Measurements from ENCODE around the gene DLX5. TPM values are rescaled to one million over a fixed set of nuclear protein-coding genes. Genes with fewer than 3 reads are reported as not detected.

Gene DLX5
- total RNA-seq, 1 donor: 2.5 TPM

DNA sequence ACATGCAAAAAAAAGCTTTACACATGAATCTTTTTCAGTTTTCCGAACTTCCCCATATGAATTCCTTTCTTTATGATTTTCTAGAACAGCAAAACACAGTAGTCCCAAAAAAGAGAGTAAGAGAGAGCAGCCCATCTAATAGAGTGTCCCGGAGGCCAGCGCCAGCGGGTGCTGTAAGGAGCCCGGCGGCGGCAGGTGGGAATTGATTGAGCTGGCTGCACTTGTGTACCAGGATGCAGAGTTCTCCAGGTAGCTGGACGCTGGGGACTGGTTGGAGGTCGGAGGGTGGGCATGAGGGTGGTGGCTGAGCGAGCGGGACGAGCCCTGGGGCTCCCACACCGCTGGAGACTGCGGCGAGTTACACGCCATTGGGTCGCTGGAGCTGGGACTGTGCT, 4.0 kb downstream of the DLX5 start:
- Histone ChIP-seq H3K4me3 (ENCODE audit: insufficient read depth, low read length) (peak overlapping the region; percentile 95), H3K27me3 (ENCODE audit: insufficient read depth, low read length) (peaks cover 2% of the 10 kb centered on the region), H2AFZ (ENCODE audit: low read length) (peak overlapping the region; percentile 26), H3K79me2 (ENCODE audit: insufficient read depth, low read length) (peaks cover 27% of the 10 kb centered on the region), H3K4me2 (ENCODE audit: insufficient read depth, low read length) (peak overlapping the region; percentile 95), H3K9me3 (ENCODE audit: low read depth, low read length) (no peaks in the 10 kb centered on the region), H3K36me3 (ENCODE audit: insufficient read depth, low read length) (peaks cover 3% of the 10 kb centered on the region), H4K20me1 (ENCODE audit: insufficient read depth, low read length) (no peaks in the 10 kb centered on the region), H3K4me1 (ENCODE audit: insufficient read depth, low read length) (peaks cover 45% of the 10 kb centered on the region), H3K27ac (ENCODE audit: low read depth, low read length) (peak overlapping the region; percentile 83)
- TF ChIP-seq, protein P1, sequence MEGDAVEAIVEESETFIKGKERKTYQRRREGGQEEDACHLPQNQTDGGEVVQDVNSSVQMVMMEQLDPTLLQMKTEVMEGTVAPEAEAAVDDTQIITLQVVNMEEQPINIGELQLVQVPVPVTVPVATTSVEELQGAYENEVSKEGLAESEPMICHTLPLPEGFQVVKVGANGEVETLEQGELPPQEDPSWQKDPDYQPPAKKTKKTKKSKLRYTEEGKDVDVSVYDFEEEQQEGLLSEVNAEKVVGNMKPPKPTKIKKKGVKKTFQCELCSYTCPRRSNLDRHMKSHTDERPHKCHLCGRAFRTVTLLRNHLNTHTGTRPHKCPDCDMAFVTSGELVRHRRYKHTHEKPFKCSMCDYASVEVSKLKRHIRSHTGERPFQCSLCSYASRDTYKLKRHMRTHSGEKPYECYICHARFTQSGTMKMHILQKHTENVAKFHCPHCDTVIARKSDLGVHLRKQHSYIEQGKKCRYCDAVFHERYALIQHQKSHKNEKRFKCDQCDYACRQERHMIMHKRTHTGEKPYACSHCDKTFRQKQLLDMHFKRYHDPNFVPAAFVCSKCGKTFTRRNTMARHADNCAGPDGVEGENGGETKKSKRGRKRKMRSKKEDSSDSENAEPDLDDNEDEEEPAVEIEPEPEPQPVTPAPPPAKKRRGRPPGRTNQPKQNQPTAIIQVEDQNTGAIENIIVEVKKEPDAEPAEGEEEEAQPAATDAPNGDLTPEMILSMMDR (IDR thresholded peaks at IDR 0.05; ENCODE audit: extremely low read depth, low read depth, low read length): no peak
- DNase-seq (ENCODE audit: insufficient read length, low spot score, missing footprints): peak; percentile 83

GRCh38 chr7:97019710-97020225, 4.9 kb downstream of the DLX5 start:
- H3K27me3 ChIP-seq (ENCODE audit: insufficient read depth, low read length): peaks cover 7% of the 10 kb centered on the region
- no peak for DNase-seq (ENCODE audit: insufficient read length, low spot score, missing footprints)
- H3K4me1 ChIP-seq (ENCODE audit: insufficient read depth, low read length): peaks cover 37% of the 10 kb centered on the region
- H3K27ac ChIP-seq (ENCODE audit: low read depth, low read length): no peak overlapping the region
- H3K4me3 ChIP-seq (ENCODE audit: insufficient read depth, low read length): peak overlapping the region; percentile 18
- peaks cover 27% of the 10 kb centered on the region for H3K79me2 ChIP-seq (ENCODE audit: insufficient read depth, low read length)
- no peaks in the 10 kb centered on the region for H3K9me3 ChIP-seq (ENCODE audit: low read depth, low read length)
- peaks cover 3% of the 10 kb centered on the region for H3K36me3 ChIP-seq (ENCODE audit: insufficient read depth, low read length)
- peak overlapping the region; percentile 95 for H3K4me2 ChIP-seq (ENCODE audit: insufficient read depth, low read length)
- TF ChIP-seq, protein P1 (IDR thresholded peaks at IDR 0.05; ENCODE audit: extremely low read depth, low read depth, low read length): no peak
- no peaks in the 10 kb centered on the region for H4K20me1 ChIP-seq (ENCODE audit: insufficient read depth, low read length)
- H2AFZ ChIP-seq (ENCODE audit: low read length): no peak overlapping the region

GRCh38 chr7:97018791-97019531, 5.7 kb downstream of the DLX5 start:
- Histone ChIP-seq H2AFZ (ENCODE audit: low read length) (no peak overlapping the region), H4K20me1 (ENCODE audit: insufficient read depth, low read length) (no peaks in the 10 kb centered on the region), H3K4me1 (ENCODE audit: insufficient read depth, low read length) (peaks cover 36% of the 10 kb centered on the region), H3K27me3 (ENCODE audit: insufficient read depth, low read length) (peaks cover 9% of the 10 kb centered on the region), H3K27ac (ENCODE audit: low read depth, low read length) (peak overlapping the region; percentile 8), H3K79me2 (ENCODE audit: insufficient read depth, low read length) (peaks cover 25% of the 10 kb centered on the region), H3K9me3 (ENCODE audit: low read depth, low read length) (no peaks in the 10 kb centered on the region), H3K4me3 (ENCODE audit: insufficient read depth, low read length) (peak overlapping the region; percentile 35), H3K4me2 (ENCODE audit: insufficient read depth, low read length) (peak overlapping the region; percentile 95), H3K36me3 (ENCODE audit: insufficient read depth, low read length) (peaks cover 3% of the 10 kb centered on the region)
- TF ChIP-seq, protein P1 (IDR thresholded peaks at IDR 0.05; ENCODE audit: extremely low read depth, low read depth, low read length): no peak
- no peak for DNase-seq (ENCODE audit: insufficient read length, low spot score, missing footprints)

GRCh38 chr7:97018126-97018601, 6.5 kb downstream of the DLX5 start:
- peak overlapping the region; percentile 76 for H3K27ac ChIP-seq (ENCODE audit: low read depth, low read length)
- no peaks in the 10 kb centered on the region for H3K9me3 ChIP-seq (ENCODE audit: low read depth, low read length)
- H2AFZ ChIP-seq (ENCODE audit: low read length): peak overlapping the region; percentile 88
- H4K20me1 ChIP-seq (ENCODE audit: insufficient read depth, low read length): no peaks in the 10 kb centered on the region
- H3K4me2 ChIP-seq (ENCODE audit: insufficient read depth, low read length): peak overlapping the region; percentile 85
- DNase-seq (ENCODE audit: insufficient read length, low spot score, missing footprints): peak; percentile 86
- H3K27me3 ChIP-seq (ENCODE audit: insufficient read depth, low read length): peaks cover 9% of the 10 kb centered on the region
- H3K4me1 ChIP-seq (ENCODE audit: insufficient read depth, low read length): peaks cover 36% of the 10 kb centered on the region
- peak overlapping the region; percentile 76 for H3K4me3 ChIP-seq (ENCODE audit: insufficient read depth, low read length)
- TF ChIP-seq, protein P1 (IDR thresholded peaks at IDR 0.05; ENCODE audit: extremely low read depth, low read depth, low read length): no peak
- H3K79me2 ChIP-seq (ENCODE audit: insufficient read depth, low read length): peaks cover 17% of the 10 kb centered on the region
- H3K36me3 ChIP-seq (ENCODE audit: insufficient read depth, low read length): peaks cover 3% of the 10 kb centered on the region

All from osteoblast (primary cell).